ENCODE results near the gene TIMM50. TPM values are rescaled to one million over a fixed set of nuclear protein-coding genes. Genes with fewer than 3 reads are reported as not detected.

Gene TIMM50
- total and polyA plus RNA-seq, 2 of the 13 experiments (the other 11 are each of a cell fraction or from before 2014, with no cell fraction given) = 91.1 to 92.5 TPM

DNA sequence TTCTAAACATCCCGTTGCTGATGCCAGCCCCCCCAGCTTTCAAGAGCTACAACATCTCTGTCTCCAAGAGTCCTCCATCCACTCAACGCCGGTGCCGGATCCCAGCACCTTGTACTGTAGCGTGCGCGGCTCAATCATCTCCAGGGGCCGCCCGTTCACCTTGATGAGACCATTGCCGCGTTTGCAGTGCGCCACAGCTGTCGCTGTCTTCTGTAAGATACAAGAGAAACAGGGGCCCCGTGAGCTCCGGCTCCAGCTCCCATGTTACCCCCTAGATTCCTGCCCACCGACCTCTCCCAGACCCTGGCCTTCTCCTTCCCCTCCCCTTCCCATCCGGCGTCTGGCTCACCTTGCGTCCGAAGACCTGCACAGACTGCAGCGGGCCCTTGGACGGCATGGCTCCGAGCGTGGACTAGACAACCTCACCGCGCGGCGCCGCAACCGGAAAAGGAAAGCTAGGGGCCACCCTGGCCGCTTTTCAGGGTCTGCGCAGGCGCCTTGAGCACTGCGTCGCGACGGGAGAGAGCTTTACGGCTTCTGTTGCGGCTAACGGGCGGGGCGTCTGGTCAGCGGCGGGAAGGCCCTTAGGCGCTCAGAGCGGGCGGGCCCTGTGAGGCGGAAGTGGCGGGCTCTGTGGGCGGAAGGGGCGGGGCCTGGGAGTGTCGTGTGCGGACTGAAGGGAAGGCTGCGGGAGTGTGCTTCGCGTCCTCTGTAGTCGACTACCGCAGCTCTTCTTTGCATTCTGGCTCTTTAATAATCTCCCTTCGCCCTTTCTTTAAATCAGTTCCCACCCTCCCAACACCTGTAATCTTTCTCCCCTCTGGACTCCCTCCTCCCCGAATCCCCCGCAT is 44.9 kb upstream of the TIMM50 start, which contains the start of gene RPS16 (continued):
- TF ChIP-seq TOPORS (CRISPR knock-in tag; IDR thresholded peaks at IDR 0.05) (peak; percentile 87; the same call in 1 of the 2 replicates), GPN1 (CRISPR knock-in tag; IDR thresholded peaks at IDR 0.05; ENCODE audit: borderline replicate concordance) (no peak), ZNF326 (CRISPR knock-in tag; IDR thresholded peaks at IDR 0.05; ENCODE audit: borderline replicate concordance) (no peak), FOXO1 (CRISPR knock-in tag; IDR thresholded peaks at IDR 0.05) (peak; percentile 61), ZMYM2 (CRISPR knock-in tag; IDR thresholded peaks at IDR 0.05) (no peak), ZNF713 (CRISPR knock-in tag; IDR thresholded peaks at IDR 0.05) (0 out of 2 replicates have a peak, but pooled peaks have one; percentile 81), PHF20 (CRISPR knock-in tag; IDR thresholded peaks at IDR 0.05) (peak; percentile 94), TRIM24 (CRISPR knock-in tag; IDR thresholded peaks at IDR 0.05) (no peak), HDAC2 (CRISPR knock-in tag; IDR thresholded peaks at IDR 0.05) (peak; percentile 87), PHB2 (IDR thresholded peaks at IDR 0.05; ENCODE audit: partially characterized antibody) (no peak), PPARG (CRISPR knock-in tag; conservative IDR thresholded peaks at IDR 0.05) (0 out of 2 replicates have a peak, but pooled peaks have one; percentile 10), NCOA1 (CRISPR knock-in tag; IDR thresholded peaks at IDR 0.05) (0 out of 2 replicates have a peak, but pooled peaks have one; percentile 16), ZNF282 (IDR thresholded peaks at IDR 0.05; ENCODE audit: partially characterized antibody) (no peak), KDM5A (IDR thresholded peaks at IDR 0.05; ENCODE audit: borderline replicate concordance, low read length) (peak; percentile 78; the same call in 1 of the 2 replicates), HNF4G (IDR thresholded peaks at IDR 0.05; ENCODE audit: borderline replicate concordance, low read depth, low read length) (no peak), HNF4G (CRISPR knock-in tag; IDR thresholded peaks at IDR 0.05; ENCODE audit: borderline replicate concordance, low read depth) (peak; percentile 62; the same call in 1 of the 2 replicates), ZNF652 (CRISPR knock-in tag; IDR thresholded peaks at IDR 0.05; ENCODE audit: borderline replicate concordance, low read depth) (peak; percentile 32; the same call in 1 of the 2 replicates), HIVEP1 (CRISPR knock-in tag; IDR thresholded peaks at IDR 0.05) (peak; percentile 51), MAF1 (CRISPR knock-in tag; IDR thresholded peaks at IDR 0.05; ENCODE audit: borderline replicate concordance) (peak; percentile 79; the same call in 1 of the 2 replicates), SNAPC2 (CRISPR knock-in tag; IDR thresholded peaks at IDR 0.05) (peak; percentile 43; the same call in 1 of the 2 replicates), ZFP1 (CRISPR knock-in tag; IDR thresholded peaks at IDR 0.05) (0 out of 2 replicates have a peak, but pooled peaks have one; percentile 21)
- TF ChIP-seq, protein P1, sequence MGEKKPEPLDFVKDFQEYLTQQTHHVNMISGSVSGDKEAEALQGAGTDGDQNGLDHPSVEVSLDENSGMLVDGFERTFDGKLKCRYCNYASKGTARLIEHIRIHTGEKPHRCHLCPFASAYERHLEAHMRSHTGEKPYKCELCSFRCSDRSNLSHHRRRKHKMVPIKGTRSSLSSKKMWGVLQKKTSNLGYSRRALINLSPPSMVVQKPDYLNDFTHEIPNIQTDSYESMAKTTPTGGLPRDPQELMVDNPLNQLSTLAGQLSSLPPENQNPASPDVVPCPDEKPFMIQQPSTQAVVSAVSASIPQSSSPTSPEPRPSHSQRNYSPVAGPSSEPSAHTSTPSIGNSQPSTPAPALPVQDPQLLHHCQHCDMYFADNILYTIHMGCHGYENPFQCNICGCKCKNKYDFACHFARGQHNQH (CRISPR knock-in tag; IDR thresholded peaks at IDR 0.05) = peak; percentile 65
- TF ChIP-seq, protein P2, sequence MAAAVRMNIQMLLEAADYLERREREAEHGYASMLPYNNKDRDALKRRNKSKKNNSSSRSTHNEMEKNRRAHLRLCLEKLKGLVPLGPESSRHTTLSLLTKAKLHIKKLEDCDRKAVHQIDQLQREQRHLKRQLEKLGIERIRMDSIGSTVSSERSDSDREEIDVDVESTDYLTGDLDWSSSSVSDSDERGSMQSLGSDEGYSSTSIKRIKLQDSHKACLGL (CRISPR knock-in tag; IDR thresholded peaks at IDR 0.05) = peak; percentile 91; the same call in 1 of the 2 replicates
- TF ChIP-seq, protein P3, sequence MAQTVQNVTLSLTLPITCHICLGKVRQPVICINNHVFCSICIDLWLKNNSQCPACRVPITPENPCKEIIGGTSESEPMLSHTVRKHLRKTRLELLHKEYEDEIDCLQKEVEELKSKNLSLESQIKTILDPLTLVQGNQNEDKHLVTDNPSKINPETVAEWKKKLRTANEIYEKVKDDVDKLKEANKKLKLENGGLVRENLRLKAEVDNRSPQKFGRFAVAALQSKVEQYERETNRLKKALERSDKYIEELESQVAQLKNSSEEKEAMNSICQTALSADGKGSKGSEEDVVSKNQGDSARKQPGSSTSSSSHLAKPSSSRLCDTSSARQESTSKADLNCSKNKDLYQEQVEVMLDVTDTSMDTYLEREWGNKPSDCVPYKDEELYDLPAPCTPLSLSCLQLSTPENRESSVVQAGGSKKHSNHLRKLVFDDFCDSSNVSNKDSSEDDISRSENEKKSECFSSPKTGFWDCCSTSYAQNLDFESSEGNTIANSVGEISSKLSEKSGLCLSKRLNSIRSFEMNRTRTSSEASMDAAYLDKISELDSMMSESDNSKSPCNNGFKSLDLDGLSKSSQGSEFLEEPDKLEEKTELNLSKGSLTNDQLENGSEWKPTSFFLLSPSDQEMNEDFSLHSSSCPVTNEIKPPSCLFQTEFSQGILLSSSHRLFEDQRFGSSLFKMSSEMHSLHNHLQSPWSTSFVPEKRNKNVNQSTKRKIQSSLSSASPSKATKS (CRISPR knock-in tag; IDR thresholded peaks at IDR 0.05) = 0 out of 2 replicates have a peak, but pooled peaks have one; percentile 48

Data from HepG2 (cell line).